K562 (cell line): Measurements from ENCODE around the gene SLC2A6.

Experiments
- OTX1 ChIP-seq: fragments of 450-650 bp; formaldehyde crosslinking; IDR thresholded peaks from 2 replicates; pipeline ENCODE4 v1.4.0; 2022; ENCODE audit warnings: mild to moderate bottlenecking
- PRMT5 ChIP-seq: sonication (generic); formaldehyde crosslinking; IDR thresholded peaks from 2 replicates; pipeline ENCODE4 v1.5.0; 2020; ENCODE audit warnings: missing genetic modification reagents
- TRIM24 ChIP-seq, 2 experiments: fragments of 450-650 bp; IDR thresholded peaks; 2 replicates each; pipeline ENCODE4 v1.6.1; 2016
- ZNF561 ChIP-seq: fragments of 450-650 bp; formaldehyde crosslinking; conservative IDR thresholded peaks from 2 replicates; pipeline ENCODE4 v1.4.0; 2020; ENCODE audit warnings: mild to moderate bottlenecking, moderate library complexity
- TF ChIP-seq, protein P1 (sequence below): sonication (generic); formaldehyde crosslinking; IDR thresholded peaks from 2 replicates; pipeline ENCODE4 v1.8.1; 2023; ENCODE audit warnings: mild to moderate bottlenecking, missing genetic modification reagents

DNA sequence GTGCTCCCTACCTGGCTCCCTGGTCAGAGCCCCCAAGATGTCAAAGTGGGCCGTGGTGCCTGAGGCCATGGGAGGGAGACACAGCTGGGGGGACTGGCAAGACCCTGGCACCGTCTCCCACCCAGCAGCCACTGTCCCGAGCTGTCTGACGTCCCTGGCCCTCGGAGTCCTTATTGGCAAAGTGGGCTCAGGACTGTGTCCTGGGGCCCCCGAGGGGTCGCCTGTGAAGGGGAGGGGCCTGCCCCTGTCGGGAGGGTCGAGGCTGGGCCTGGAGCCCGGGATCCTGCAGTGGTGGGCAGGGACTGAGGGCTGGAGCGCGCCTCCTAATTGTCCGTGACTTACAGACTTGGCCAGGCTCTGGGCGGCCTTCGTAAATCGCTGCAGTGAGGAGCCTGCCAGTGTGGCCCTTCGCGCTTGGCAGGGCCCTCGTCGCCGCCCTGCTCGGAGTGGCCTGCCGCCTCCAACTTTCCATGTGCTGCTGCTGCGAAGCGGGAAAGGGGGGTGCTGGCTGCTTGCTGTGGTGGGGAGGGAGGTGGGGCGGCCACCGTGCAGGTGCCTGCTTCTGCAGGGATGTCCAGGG, 32.1 kb upstream of the SLC2A6 start:
- TF ChIP-seq TRIM24 (IDR thresholded peaks at IDR 0.05) (no peak), PRMT5 (no peak), OTX1 (CRISPR knock-in tag) (no peak), ZNF561 (CRISPR knock-in tag) (no peak)
- TF ChIP-seq, protein P1, sequence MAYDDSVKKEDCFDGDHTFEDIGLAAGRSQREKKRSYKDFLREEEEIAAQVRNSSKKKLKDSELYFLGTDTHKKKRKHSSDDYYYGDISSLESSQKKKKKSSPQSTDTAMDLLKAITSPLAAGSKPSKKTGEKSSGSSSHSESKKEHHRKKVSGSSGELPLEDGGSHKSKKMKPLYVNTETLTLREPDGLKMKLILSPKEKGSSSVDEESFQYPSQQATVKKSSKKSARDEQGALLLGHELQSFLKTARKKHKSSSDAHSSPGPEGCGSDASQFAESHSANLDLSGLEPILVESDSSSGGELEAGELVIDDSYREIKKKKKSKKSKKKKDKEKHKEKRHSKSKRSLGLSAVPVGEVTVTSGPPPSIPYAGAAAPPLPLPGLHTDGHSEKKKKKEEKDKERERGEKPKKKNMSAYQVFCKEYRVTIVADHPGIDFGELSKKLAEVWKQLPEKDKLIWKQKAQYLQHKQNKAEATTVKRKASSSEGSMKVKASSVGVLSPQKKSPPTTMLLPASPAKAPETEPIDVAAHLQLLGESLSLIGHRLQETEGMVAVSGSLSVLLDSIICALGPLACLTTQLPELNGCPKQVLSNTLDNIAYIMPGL (CRISPR knock-in tag) = no peak
